Measurements from ENCODE around the gene PLXDC1.
A peak's percentile ranks its signal among the peaks of the same experiment; 100 is the strongest.

The PLXDC1 gene

DNA sequence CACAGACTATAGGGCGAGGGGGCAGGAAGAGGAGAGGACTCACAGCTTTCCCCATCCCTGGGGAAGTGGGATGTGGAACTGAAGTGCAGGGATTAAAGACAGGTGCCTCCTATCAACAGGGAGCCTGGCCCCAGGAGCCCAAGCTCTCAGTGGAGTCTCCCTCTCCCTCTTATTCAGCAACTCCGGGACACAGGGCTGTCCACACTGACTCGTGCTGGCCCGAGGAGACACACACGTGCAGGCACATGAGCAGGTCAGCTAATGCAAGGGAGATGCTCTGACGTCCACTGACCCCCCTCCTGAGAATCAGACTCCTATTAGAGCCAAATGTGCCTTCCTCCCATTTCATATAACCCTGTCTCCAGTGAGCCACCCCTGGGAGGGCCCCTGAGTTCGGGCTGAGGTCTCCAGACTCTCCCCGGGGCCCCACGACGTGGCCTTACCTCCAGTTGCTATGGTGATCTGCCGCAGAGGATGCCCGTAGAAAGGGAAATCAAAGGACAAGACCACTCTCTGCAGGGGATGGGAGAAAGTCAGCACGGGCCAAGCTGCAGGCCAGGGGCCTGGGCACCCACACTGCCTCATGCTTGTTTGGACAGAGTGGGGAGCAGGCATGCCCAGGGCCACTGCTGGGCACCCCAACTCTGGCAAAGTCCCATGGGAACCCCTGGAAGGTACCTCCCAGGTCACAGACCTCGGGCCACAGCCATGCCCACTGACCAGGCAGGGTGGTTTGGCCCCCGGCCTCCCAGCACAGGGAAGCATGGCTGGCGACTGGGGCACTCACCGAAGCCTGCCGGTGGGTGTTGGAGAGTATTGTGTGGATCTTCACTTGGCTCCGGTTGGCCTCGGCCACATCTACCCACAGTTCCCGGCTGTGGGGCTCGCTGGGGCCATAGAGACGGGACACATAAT is 42.7 kb downstream of the PLXDC1 start:
- Histone ChIP-seq H3K27me3 (replicated peaks) (peaks cover 5% of the 10 kb centered on the region), H3K4me3 (ENCODE audit: low read depth, low read length) (no peak overlapping the region), H3K36me3 (replicated peaks) (no peaks in the 10 kb centered on the region), H3K27ac (no peak overlapping the region)
- TF ChIP-seq, protein P1, sequence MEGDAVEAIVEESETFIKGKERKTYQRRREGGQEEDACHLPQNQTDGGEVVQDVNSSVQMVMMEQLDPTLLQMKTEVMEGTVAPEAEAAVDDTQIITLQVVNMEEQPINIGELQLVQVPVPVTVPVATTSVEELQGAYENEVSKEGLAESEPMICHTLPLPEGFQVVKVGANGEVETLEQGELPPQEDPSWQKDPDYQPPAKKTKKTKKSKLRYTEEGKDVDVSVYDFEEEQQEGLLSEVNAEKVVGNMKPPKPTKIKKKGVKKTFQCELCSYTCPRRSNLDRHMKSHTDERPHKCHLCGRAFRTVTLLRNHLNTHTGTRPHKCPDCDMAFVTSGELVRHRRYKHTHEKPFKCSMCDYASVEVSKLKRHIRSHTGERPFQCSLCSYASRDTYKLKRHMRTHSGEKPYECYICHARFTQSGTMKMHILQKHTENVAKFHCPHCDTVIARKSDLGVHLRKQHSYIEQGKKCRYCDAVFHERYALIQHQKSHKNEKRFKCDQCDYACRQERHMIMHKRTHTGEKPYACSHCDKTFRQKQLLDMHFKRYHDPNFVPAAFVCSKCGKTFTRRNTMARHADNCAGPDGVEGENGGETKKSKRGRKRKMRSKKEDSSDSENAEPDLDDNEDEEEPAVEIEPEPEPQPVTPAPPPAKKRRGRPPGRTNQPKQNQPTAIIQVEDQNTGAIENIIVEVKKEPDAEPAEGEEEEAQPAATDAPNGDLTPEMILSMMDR (IDR thresholded peaks at IDR 0.05; ENCODE audit: low read depth, low read length, missing control alignments) = no peak
- no peak for DNase-seq
- in situ Hi-C loops (cut with HindIII; ENCODE audit: low pct_ligation_motif_present, low sequenced_read_pairs) = no loop called here

DNA sequence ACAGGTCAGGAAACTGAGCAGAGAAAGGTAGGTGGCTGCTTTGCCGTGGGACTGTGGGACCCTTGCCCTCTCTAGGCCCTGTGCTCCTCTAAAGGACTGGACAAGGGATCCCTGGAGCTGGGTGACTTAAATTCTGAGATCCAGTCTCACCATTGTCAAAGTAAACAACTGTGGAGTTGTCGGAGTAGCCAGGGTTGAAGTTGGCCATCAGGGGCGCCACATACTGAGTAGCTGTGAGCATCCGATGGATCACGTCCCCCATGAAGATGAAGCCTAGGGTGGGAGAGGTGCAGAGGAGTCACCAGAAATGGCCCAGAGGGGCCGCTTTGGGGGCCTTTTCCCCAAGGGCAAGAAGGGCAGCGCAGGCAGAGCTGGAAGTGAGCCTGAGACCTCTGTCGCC is 43.5 kb downstream of the PLXDC1 start:
- no peak for DNase-seq
- TF ChIP-seq, protein P1 (IDR thresholded peaks at IDR 0.05; ENCODE audit: low read depth, low read length, missing control alignments) = peak; percentile 20
- no peaks in the 10 kb centered on the region for H3K36me3 ChIP-seq (replicated peaks)
- H3K27ac ChIP-seq = no peak overlapping the region
- in situ Hi-C loops (cut with HindIII; ENCODE audit: low pct_ligation_motif_present, low sequenced_read_pairs) = no loop called here
- H3K27me3 ChIP-seq (replicated peaks) = peaks cover 5% of the 10 kb centered on the region
- no peak overlapping the region for H3K4me3 ChIP-seq (ENCODE audit: low read depth, low read length)

DNA sequence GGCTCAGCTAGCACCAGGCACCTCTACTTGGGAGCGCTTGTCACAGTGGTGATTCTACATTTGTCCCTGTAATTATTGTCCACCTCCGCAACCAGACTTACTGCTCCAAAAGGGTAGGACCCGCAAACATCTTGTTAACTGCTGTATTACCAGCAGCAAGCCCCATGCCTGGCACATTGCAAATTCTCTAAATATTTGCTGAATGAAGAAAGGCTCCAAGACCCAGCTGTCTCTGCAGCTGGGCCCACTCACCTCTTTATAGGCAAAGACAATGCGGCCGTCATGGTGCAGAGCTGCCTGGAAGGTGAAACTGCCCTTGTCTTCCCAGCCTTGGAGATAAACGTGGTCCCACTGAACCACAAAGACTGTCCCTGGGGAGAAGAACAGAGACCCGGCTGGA is 44.3 kb downstream of the PLXDC1 start:
- Histone ChIP-seq H3K27me3 (replicated peaks) (peaks cover 5% of the 10 kb centered on the region), H3K4me3 (ENCODE audit: low read depth, low read length) (no peak overlapping the region), H3K27ac (no peak overlapping the region), H3K36me3 (replicated peaks) (no peaks in the 10 kb centered on the region)
- TF ChIP-seq, protein P1 (IDR thresholded peaks at IDR 0.05; ENCODE audit: low read depth, low read length, missing control alignments) = no peak
- in situ Hi-C loops (cut with HindIII; ENCODE audit: low pct_ligation_motif_present, low sequenced_read_pairs) = no loop called here
- DNase-seq = no peak

DNA sequence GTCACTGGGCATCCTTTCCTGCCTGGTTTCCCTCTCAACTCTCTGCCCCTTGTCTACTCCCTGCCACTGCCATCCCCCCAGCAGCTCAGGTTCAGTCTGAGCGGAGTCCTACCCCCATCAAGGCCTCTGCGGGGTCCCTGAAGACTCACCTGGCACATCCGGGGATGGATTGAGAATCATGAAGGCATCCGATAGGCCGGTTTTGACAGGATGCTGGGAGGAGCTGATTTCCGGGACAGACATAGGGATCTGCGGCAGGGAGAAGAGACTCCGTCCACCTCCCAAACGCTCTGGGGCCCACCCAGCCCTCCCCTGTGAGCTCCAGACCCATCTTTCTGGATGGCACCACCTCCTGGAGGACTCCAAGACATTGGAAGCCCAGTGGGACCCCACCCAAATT is 45.7 kb downstream of the PLXDC1 start:
- Histone ChIP-seq H3K36me3 (replicated peaks) (no peaks in the 10 kb centered on the region), H3K27me3 (replicated peaks) (peaks cover 5% of the 10 kb centered on the region), H3K27ac (no peak overlapping the region), H3K4me3 (ENCODE audit: low read depth, low read length) (no peak overlapping the region)
- DNase-seq = no peak
- in situ Hi-C loops (cut with HindIII; ENCODE audit: low pct_ligation_motif_present, low sequenced_read_pairs) = no loop called here
- TF ChIP-seq, protein P1 (IDR thresholded peaks at IDR 0.05; ENCODE audit: low read depth, low read length, missing control alignments) = no peak

DNA sequence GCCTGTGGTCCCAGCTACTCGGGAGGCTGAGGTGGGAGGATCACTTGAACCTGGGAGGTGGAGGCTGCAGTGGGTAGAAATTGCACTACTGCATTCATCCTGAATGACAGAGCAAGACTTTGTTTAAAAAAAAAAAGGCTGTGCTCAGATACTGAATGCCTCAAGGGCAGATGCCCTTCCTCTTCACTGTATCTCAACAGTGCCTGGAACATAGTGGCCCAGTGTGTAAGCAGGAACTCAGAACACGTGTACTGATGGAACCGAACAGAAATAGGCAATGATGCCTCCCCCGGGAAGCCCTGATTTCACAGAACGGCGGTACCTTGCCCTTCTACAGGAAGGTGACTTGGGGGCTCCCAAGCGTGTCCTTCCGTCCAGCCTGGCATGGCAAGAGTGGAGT is 46.8 kb downstream of the PLXDC1 start:
- DNase-seq = no peak
- TF ChIP-seq, protein P1 (IDR thresholded peaks at IDR 0.05; ENCODE audit: low read depth, low read length, missing control alignments) = no peak
- Histone ChIP-seq H3K36me3 (replicated peaks) (no peaks in the 10 kb centered on the region), H3K4me3 (ENCODE audit: low read depth, low read length) (no peak overlapping the region), H3K27ac (no peak overlapping the region), H3K27me3 (replicated peaks) (peaks cover 5% of the 10 kb centered on the region)
- in situ Hi-C loops (cut with HindIII; ENCODE audit: low pct_ligation_motif_present, low sequenced_read_pairs) = no loop called here
